ENCODE measurements around the gene MYOG.

The MYOG gene

GRCh38 chr1:203080456-203080855 is 5.4 kb downstream of the MYOG start:
- Histone ChIP-seq H3K4me1 (ENCODE audit: control insufficient read depth in 1 of 2, insufficient read depth in 1 of 2, low read depth in 1 of 2, low read length in 1 of 2) (peaks cover 26% of the 10 kb centered on the region in 2 experiments), H3K4me3 (ENCODE audit: low read depth in 1 of 2, low read length in 1 of 2) (no peak overlapping the region), H3K27ac (no peak overlapping the region), H3K9me3 (no peaks in the 10 kb centered on the region), H3K27me3 (no peaks in the 10 kb centered on the region), H3K36me3 (peaks cover 17% of the 10 kb centered on the region)
- no peak for TF ChIP-seq CTCF (IDR thresholded peaks at IDR 0.05)

- Histone ChIP-seq H3K36me3 (peaks cover 17% of the 10 kb centered on the region), H3K4me1 (ENCODE audit: control insufficient read depth in 1 of 2, insufficient read depth in 1 of 2, low read depth in 1 of 2, low read length in 1 of 2) (peaks cover 32 to 33% of the 10 kb centered on the region in 2 experiments), H3K4me3 (ENCODE audit: low read depth in 1 of 2, low read length in 1 of 2) (no peak overlapping the region), H3K27ac (no peak overlapping the region), H3K9me3 (no peaks in the 10 kb centered on the region), H3K27me3 (no peaks in the 10 kb centered on the region)
- TF ChIP-seq CTCF (IDR thresholded peaks at IDR 0.05): no peak
These were observed 7.3 kb downstream of the MYOG start for GRCh38 chr1:203078478-203078877.

- Histone ChIP-seq H3K36me3 (peaks cover 17% of the 10 kb centered on the region), H3K27me3 (no peaks in the 10 kb centered on the region), H3K4me1 (ENCODE audit: control insufficient read depth in 1 of 2, insufficient read depth in 1 of 2, low read depth in 1 of 2, low read length in 1 of 2) (peaks cover 28% of the 10 kb centered on the region in 2 experiments)
These were observed 7.9 kb downstream of the MYOG start for GRCh38 chr1:203077956-203078355.

GRCh38 chr1:203077367-203077766 is 8.4 kb downstream of the MYOG start:
- H3K27me3 ChIP-seq: no peaks in the 10 kb centered on the region
- H3K4me1 ChIP-seq (ENCODE audit: control insufficient read depth in 1 of 2, insufficient read depth in 1 of 2, low read depth in 1 of 2, low read length in 1 of 2): peaks cover 22% of the 10 kb centered on the region in 2 experiments
- H3K36me3 ChIP-seq: peaks cover 20% of the 10 kb centered on the region
- H3K9me3 ChIP-seq: no peaks in the 10 kb centered on the region
- no peak overlapping the region for H3K4me3 ChIP-seq (ENCODE audit: low read depth in 1 of 2, low read length in 1 of 2)
- no peak overlapping the region for H3K27ac ChIP-seq
- no peak for TF ChIP-seq CTCF (IDR thresholded peaks at IDR 0.05)

More at GRCh38 chr1:203077956-203078355, 7.9 kb downstream of the MYOG start:
- no peak for TF ChIP-seq CTCF (IDR thresholded peaks at IDR 0.05)
- Histone ChIP-seq H3K9me3 (no peaks in the 10 kb centered on the region), H3K27ac (no peak overlapping the region), H3K4me3 (ENCODE audit: low read depth in 1 of 2, low read length in 1 of 2) (no peak overlapping the region)

GRCh38 chr1:203076031-203076511 is 9.7 kb downstream of the MYOG start:
- peak overlapping the region; percentile 6 for H3K27ac ChIP-seq
- H3K4me1 ChIP-seq (ENCODE audit: control insufficient read depth in 1 of 2, insufficient read depth in 1 of 2, low read depth in 1 of 2, low read length in 1 of 2): peaks cover 21% of the 10 kb centered on the region in 2 experiments
- H3K27me3 ChIP-seq: no peaks in the 10 kb centered on the region
- TF ChIP-seq CTCF (IDR thresholded peaks at IDR 0.05): no peak
- no peaks in the 10 kb centered on the region for H3K9me3 ChIP-seq
- peaks cover 29% of the 10 kb centered on the region for H3K36me3 ChIP-seq
- H3K4me3 ChIP-seq (ENCODE audit: low read depth in 1 of 2, low read length in 1 of 2): peak overlapping the region; percentile 55 to 68
